Neural cell (in vitro differentiated cells): ENCODE data around the gene FAM193B. TPM values are rescaled to one million over a fixed set of nuclear protein-coding genes. Genes with fewer than 3 reads are reported as not detected.
"Not testable (repeated sequence)": the region's sequence is repeated elsewhere in the genome, so short reads cannot be mapped to it uniquely, and the experiment has no call there.

Experiments
- H2AFZ ChIP-seq: fragments of 200-600, 300-800 bp; sonication (generic), shearing (Covaris generic); 2 replicates; pipeline ENCODE4 v1.6.0; 2014; ENCODE audit warnings: low read depth, mild to moderate bottlenecking, antibody characterized with exemption, low read length, moderate library complexity
- H3F3A ChIP-seq: fragments of 200-600 bp; shearing (Covaris generic); 2 replicates; pipeline ENCODE4 v1.6.1; 2016; ENCODE audit warnings: mild to moderate bottlenecking, moderate library complexity, mixed read lengths, antibody characterized with exemption, low read length; ENCODE audit not compliant: insufficient read depth, poor library complexity, severe bottlenecking
- H3K27ac ChIP-seq: fragments of 200-600, 300-800 bp; sonication (generic), shearing (Covaris generic); 2 replicates; pipeline ENCODE4 v1.5.1; 2014; ENCODE audit warnings: mild to moderate bottlenecking, low read length, moderate library complexity
- H3K27me3 ChIP-seq: fragments of 300-800, 200-600 bp; sonication (generic), shearing (Covaris generic); 2 replicates; pipeline ENCODE4 v1.6.0; 2014; ENCODE audit warnings: mild to moderate bottlenecking, low read depth, low read length, moderate library complexity; ENCODE audit not compliant: insufficient read depth
- H3K36me3 ChIP-seq: fragments of 300-800, 200-600 bp; sonication (generic), shearing (Covaris generic); 2 replicates; pipeline ENCODE4 v1.5.1; 2014; ENCODE audit warnings: mild to moderate bottlenecking, antibody characterized with exemption, low read length, moderate library complexity; ENCODE audit not compliant: insufficient read depth
- H3K4me2 ChIP-seq: fragments of 300-800, 200-600 bp; sonication (generic), shearing (Covaris generic); 2 replicates; pipeline ENCODE4 v1.6.0; 2014; ENCODE audit warnings: mild to moderate bottlenecking, low read length
- H3K4me3 ChIP-seq: fragments of 300-800, 200-600 bp; sonication (generic), shearing (Covaris generic); 2 replicates; pipeline ENCODE4 v1.5.1; 2014; ENCODE audit warnings: mild to moderate bottlenecking, low read length, moderate library complexity
- H3K79me2 ChIP-seq: fragments of 200-600 bp; shearing (Covaris generic); replicated peaks from 2 replicates; pipeline ENCODE4 v1.6.0; 2014; ENCODE audit warnings: mild to moderate bottlenecking, low read length, moderate library complexity; ENCODE audit not compliant: insufficient read depth
- H3K9ac ChIP-seq: fragments of 300-800, 200-600 bp; sonication (generic), shearing (Covaris generic); 2 replicates; pipeline ENCODE4 v1.6.1; 2016; ENCODE audit warnings: mild to moderate bottlenecking, low read length, mixed read lengths
- H3K9me2 ChIP-seq: fragments of 200-600 bp; shearing (Covaris generic); 2 replicates; pipeline ENCODE4 v1.6.1; 2016; ENCODE audit warnings: mild to moderate bottlenecking, low read length, mixed read lengths; ENCODE audit not compliant: insufficient read depth
- H3K9me3 ChIP-seq: fragments of 200-600, 300-800 bp; sonication (generic), shearing (Covaris generic); 2 replicates; pipeline ENCODE4 v1.6.1; 2016; ENCODE audit warnings: mild to moderate bottlenecking, mixed run types, low read length, moderate library complexity, mixed read lengths
- H4K20me1 ChIP-seq: fragments of 200-600 bp; shearing (Covaris generic); 2 replicates; pipeline ENCODE4 v1.6.1; 2016; ENCODE audit warnings: mild to moderate bottlenecking, mixed run types; ENCODE audit not compliant: insufficient read depth
- CTCF ChIP-seq: fragments of 450-650 bp; IDR thresholded peaks from 2 replicates; pipeline ENCODE4 v1.5.1; 2014; ENCODE audit warnings: antibody characterized with exemption, mild to moderate bottlenecking, moderate library complexity; ENCODE audit not compliant: poor library complexity, severe bottlenecking
- EP300 ChIP-seq: fragments of 450-650 bp; conservative IDR thresholded peaks from 2 replicates; pipeline ENCODE4 v1.6.1; 2014; ENCODE audit warnings: antibody characterized with exemption, mild to moderate bottlenecking, moderate library complexity; ENCODE audit not compliant: poor library complexity, severe bottlenecking
- REST ChIP-seq: IDR thresholded peaks from 2 replicates; pipeline ENCODE4 v1.6.1; 2012; ENCODE audit warnings: borderline replicate concordance
- SMC3 ChIP-seq: fragments of 450-650 bp; conservative IDR thresholded peaks from 2 replicates; pipeline ENCODE4 v1.6.1; 2014; ENCODE audit warnings: antibody characterized with exemption, mild to moderate bottlenecking, moderate library complexity; ENCODE audit not compliant: poor library complexity
- TAF1 ChIP-seq: IDR thresholded peaks from 2 replicates; pipeline ENCODE4 v1.6.1; 2012; ENCODE audit warnings: low read depth
- polyA plus RNA-seq: library from polyadenylated mRNA; depleted of rRNA; stranded (reverse); fragments of >200 nt; gene quantifications from 2 replicates; pipeline ENCODE4 v1.2.3, GENCODE V29; 2014

The FAM193B gene
- polyA plus RNA-seq, 1 donor from 2014 or later = 79.2 TPM

GRCh38 chr5:177536386-177536785 lies 18.0 kb downstream of the FAM193B start:
- no peak overlapping the region for H3K9ac ChIP-seq
- H3K27ac ChIP-seq = no peak overlapping the region
- H3K36me3 ChIP-seq = no peaks in the 10 kb centered on the region
- H3K9me3 ChIP-seq = no peaks in the 10 kb centered on the region
- H3F3A ChIP-seq = no peaks in the 10 kb centered on the region
- no peaks in the 10 kb centered on the region for H3K27me3 ChIP-seq
- H3K9me2 ChIP-seq = no peaks in the 10 kb centered on the region
- no peak overlapping the region for H3K4me2 ChIP-seq
- no peak for TF ChIP-seq TAF1
- TF ChIP-seq SMC3 = no peak
- no peak overlapping the region for H2AFZ ChIP-seq
- peaks cover 4% of the 10 kb centered on the region for H3K79me2 ChIP-seq
- no peaks in the 10 kb centered on the region for H4K20me1 ChIP-seq
- H3K4me3 ChIP-seq = no peak overlapping the region

- H3K9me2 ChIP-seq = no peaks in the 10 kb centered on the region
- H3K36me3 ChIP-seq = no peaks in the 10 kb centered on the region
- H3F3A ChIP-seq = no peaks in the 10 kb centered on the region
- H3K4me3 ChIP-seq = no peak overlapping the region
- H2AFZ ChIP-seq = no peak overlapping the region
- no peak overlapping the region for H3K9ac ChIP-seq
- no peak overlapping the region for H3K4me2 ChIP-seq
- H3K9me3 ChIP-seq = no peaks in the 10 kb centered on the region
- peaks cover 4% of the 10 kb centered on the region for H3K79me2 ChIP-seq
- no peaks in the 10 kb centered on the region for H4K20me1 ChIP-seq
- H3K27ac ChIP-seq = no peak overlapping the region
- H3K27me3 ChIP-seq = no peaks in the 10 kb centered on the region
- no peak for TF ChIP-seq REST
- no peak for TF ChIP-seq CTCF
- no peak for TF ChIP-seq EP300
Observed at GRCh38 chr5:177535125-177535524, 19.2 kb downstream of the FAM193B start.

GRCh38 chr5:177534433-177534832 lies 19.9 kb downstream of the FAM193B start:
- H3K4me3 ChIP-seq, H3K4me2 ChIP-seq, H3K9me2 ChIP-seq, H2AFZ ChIP-seq, H3K79me2 ChIP-seq, H3K27me3 ChIP-seq, H3K9me3 ChIP-seq, H4K20me1 ChIP-seq, H3K36me3 ChIP-seq, H3F3A ChIP-seq, H3K27ac ChIP-seq, H3K9ac ChIP-seq: not testable (repeated sequence)
